Nucleus accumbens (tissue), 56 donors: Measurements from ENCODE around the gene UBFD1.
"Not testable (repeated sequence)": the region's sequence is repeated elsewhere in the genome, so short reads cannot be mapped to it uniquely, and the experiment has no call there.

Experiments
- DNase-seq, 56 donors: peaks; one replicate each; lab custom pipeline; 2025; lab: John Stamatoyannopoulos, UW

UBFD1 gene

DNA sequence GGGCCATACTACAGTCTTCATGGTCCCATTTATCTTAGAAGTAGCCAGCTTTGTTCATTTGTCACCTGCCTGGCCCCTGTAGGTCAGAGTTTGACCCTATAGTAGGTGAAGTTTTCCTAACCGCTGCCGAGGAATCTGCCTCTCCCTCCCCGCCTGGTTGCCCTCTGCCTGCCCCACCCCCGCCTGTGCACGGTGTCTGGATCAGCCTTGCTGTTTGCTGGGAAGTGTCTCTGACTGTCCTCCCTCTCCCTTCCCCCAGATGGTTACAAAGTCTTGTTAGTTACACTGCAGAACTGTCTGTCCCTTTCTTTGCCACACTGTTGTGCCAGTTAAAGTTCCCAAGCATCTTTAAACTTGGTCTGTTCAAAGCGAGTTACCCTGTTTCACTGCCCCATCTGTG lies 5.7 kb downstream of the UBFD1 start:
- no peak for DNase-seq

DNA sequence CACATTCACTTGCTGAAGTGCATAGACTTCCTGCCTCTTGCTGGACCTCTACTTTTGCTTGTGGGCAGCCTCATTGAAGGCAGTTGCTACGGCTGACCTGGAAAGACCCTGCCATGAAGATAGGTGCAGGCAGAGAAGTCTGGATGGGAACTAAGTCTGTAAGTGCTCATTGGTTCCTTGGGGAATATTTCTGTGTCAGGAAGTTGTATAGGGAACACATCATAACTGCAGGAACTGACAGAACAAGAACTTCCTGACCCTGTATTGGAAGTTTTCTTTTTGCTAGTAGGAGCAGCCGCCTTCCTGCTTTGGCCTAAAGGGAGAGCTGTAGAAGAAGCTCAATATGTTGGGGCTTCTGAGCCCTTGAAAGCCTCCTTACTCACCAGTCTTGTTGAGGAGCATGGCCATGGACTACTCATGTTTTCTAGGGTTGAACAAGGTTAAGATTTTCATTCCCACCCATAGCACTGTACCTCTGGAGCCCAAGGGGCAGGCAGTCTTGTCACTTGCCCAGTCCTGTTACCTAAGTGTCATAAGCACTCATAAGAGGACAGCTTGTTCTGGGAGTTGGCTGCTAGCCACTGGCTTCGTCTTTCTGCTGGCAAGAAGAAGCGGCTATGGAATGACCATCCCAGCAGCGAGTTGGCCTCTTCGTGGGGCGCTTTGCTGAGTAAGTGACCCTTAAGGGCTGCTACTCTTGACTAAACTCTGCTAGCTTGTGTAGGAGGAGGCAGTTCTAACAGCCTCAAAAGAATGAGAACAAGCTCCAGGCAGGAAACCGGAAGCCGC lies 7.2 kb downstream of the UBFD1 start:
- DNase-seq: peak in 1 of 56 donors; percentile 4

- no peak for DNase-seq
These were observed 9.2 kb downstream of the UBFD1 start for GRCh38 chr16:23566724-23567123.

GRCh38 chr16:23567602-23568001 lies 10.1 kb downstream of the UBFD1 start:
- DNase-seq: no peak

DNA sequence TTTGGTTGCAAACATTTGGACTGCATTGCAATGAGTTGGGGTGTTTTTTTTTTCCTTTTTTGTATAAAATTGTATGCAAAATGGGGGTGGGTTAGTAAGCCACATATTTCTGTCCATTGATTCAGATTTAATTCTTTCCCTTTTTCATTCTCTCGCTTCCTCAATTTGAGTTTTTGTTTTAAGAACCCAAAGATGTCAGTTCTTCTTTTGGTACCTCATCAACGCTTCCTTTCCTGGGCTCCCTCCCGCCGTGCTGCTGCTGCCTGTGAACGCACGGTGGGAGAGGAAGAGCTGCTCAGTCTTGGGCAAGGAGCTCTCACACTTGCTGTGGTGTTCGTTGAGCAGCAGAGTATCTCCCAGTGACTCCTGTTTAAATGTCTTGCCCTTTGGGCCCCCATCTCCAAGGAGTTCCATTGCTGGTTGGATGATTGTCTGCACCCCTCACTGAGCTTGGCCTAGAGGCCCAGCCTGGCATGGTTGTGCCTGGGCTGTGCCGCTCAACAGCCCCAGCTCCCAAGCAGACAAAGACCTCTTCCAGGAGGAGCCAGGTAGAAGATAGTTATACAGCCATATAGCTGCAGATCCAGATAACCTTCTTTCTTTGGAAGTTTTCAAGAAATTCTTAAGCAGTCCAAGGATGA lies 13.6 kb downstream of the UBFD1 start:
- DNase-seq: peak in 8 of 56 donors; percentile 1 to 16 (median 6)

DNA sequence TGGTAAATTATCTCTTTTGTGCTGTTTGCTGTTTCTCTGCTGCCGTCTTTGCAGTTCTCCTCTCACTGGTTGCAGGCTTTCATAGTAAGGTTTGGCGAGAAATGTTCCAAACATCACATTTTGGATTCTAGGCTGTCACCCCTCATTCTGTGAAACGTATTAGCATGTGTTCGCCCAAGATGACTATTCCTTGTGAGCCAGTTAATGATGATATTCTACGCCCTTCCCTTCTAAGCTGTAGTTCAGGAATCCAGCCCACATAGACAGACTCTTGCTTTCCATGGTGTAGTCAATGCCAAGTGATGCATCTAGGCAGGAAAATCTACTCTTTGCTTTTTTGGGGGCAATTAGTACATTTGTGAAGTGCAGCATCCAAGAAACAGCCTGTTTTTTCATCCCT lies 14.4 kb downstream of the UBFD1 start:
- peak in 8 of 56 donors; percentile 1 to 37 (median 15) for DNase-seq

- no peak for DNase-seq
These were observed 14.9 kb downstream of the UBFD1 start for GRCh38 chr16:23572394-23572793.

- no peak for DNase-seq
These were observed 16.3 kb downstream of the UBFD1 start for GRCh38 chr16:23573817-23574216.

DNA sequence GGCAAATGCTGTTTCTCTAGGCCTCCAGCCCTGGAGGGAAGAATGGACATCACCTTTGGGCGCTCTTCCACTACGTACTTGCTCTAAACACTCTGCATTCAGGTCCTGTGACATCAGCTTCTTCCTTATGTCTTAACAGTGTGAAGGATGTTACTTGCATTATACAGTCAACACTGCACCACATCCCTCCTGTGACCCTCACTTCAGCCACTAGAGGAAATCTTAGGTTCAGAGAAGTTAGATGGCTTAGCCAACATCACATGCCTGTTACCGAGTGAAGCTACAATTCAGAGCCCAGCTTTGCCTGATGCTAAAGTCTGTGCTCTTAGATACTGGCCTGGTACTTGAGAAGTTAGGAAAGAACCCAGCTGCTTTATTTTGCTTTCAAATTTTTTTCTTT lies 18.3 kb downstream of the UBFD1 start:
- no peak for DNase-seq

GRCh38 chr16:23577493-23577892 lies 20.0 kb downstream of the UBFD1 start:
- no peak for DNase-seq

GRCh38 chr16:23578101-23578830 lies 20.7 kb downstream of the UBFD1 start:
- peak in 7 of 56 donors; percentile 1 to 9 (median 3) for DNase-seq

DNA sequence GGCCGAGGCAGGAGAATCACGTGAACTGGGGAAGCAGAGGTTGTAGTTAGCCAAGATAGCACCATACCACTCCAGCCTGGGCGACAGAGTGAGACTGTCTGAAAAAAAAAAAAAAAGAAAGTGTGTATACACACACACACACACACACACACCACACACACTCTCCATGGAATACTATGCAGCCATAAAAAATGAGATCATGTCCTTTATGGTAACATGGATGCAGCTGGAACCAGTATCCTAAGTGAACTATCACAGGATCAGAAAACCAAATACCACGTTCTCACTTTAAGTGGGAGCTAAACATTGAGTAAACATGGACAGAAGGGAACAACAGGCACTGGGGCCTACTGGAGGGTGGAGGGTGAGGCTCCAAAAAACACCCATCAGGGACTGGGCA lies 21.8 kb downstream of the UBFD1 start:
- no peak for DNase-seq

GRCh38 chr16:23580391-23580790 lies 22.9 kb downstream of the UBFD1 start:
- no peak for DNase-seq

DNA sequence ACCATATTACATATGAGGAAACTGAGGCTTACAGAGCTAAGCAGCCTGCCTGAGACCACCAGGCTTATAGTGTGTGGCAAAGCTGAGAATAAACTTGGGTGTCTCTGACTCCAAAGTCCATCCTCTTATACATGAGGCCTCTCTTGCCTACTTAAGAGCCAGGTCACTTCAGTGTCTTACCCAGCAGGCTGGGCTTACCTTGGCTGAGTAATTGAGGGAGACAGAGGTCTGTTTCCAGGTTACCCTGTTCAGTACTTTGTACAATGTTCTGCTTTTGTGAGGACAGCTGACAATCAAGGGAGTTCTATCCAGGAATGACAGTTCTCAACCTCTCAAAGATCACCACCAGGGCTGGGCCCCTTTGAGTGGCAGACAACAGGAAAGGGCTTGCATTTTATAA lies 24.2 kb downstream of the UBFD1 start:
- DNase-seq: no peak

DNA sequence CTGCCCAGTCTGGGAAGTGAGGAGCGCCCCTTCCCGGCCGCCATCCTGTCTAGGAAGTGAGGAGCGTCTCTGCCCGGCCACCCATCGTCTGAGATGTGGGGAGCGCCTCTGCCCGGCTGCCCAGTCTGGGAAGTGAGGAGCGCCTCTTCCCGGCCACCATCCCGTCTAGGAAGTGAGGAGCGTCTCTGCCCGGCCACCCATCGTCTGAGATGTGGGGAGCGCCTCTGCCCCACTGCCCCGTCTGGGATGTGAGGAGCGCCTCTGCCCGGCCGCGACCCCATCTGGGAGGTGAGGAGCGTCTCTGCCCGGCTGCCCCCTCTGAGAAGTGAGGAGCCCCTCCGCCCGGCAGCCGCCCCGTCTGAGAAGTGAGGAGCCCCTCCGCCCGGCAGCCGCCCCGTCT lies 25.7 kb downstream of the UBFD1 start:
- not testable (repeated sequence) for DNase-seq

- DNase-seq: no peak
These were observed 26.9 kb downstream of the UBFD1 start for GRCh38 chr16:23584186-23585076.

DNA sequence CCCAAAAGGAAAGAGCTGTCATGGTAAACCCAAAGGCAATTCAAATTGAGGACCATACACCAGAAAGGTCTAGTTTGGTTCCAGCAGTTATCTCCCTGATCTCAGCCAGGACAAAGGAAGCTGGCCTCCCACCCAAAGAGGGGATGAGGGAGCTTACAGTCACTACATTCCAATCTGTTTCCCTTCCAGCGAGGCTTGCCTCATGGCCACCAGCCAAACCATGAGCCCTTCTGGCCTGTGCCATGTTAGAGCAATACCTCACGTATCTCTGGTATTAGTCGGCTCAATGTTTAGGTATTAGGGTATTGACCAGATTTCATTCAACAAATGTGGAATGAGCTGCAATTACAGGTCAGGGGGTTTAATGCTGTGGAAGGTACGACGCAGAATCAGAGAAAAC lies 30.2 kb downstream of the UBFD1 start:
- DNase-seq: no peak

- DNase-seq: no peak
These were observed 32.7 kb downstream of the UBFD1 start for GRCh38 chr16:23590181-23590580.

DNA sequence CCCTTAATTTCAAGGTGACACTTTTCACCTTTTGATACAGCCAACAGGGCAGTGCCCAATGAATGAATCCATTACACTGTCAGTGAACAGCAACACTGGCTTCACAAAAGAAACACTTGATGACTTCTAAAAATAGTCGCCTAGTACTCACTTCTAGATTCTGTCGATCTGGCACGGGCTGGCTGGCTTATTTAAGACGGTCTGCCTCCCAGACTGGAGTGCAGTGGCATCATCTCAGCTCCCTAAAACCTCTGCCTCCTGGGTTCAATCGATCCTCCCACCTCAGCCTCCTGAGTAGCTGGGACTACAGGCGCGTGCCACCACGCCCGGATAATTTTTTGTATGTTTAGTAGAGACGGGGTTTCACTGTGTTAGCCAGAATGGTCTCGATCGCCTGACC lies 36.7 kb downstream of the UBFD1 start:
- no peak for DNase-seq

DNA sequence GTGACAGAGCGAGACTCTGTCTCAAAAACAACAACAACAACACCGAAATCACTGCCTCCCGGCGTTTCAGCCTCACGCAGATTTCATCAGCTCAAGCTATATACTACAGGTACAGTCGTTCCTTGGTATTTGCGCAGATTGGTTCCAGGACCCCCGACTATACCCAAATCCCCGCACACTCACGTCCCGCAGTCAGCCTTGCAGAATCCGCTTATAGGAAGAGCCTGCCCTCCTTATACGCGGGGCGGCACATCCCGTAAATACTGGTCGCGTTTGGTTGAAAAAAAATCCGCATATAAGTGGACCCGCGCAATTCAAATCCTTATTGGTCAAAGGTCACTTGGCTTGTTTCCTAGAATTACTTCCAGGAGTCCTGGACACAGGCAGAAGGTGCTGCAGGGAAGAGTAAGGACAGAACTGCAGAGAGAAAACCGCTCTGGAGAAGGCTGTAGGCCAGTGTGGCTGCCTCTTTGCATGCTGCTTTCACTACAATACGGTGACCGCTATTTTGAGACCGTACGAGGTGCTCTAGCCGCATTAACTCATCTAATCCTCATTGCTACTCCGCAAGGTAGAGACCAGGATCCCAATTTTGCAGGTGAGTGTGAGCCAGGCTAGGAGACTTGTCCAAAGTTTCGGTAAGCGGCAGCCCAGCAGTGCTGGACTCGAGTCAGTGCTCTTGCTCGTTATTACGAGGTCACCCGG lies 37.9 kb downstream of the UBFD1 start:
- DNase-seq: peak in 4 of 56 donors; percentile 30 to 43 (median 37)
